ENCODE measurements around the gene KLF11. TPM values are rescaled to one million over a fixed set of nuclear protein-coding genes. Genes with fewer than 3 reads are reported as not detected.

The KLF11 gene
- total and polyA plus RNA-seq, 2 donors (not counting 3 experiments of a cell fraction or from before 2014, with no cell fraction given) = 10.5 to 11.3 TPM

DNA sequence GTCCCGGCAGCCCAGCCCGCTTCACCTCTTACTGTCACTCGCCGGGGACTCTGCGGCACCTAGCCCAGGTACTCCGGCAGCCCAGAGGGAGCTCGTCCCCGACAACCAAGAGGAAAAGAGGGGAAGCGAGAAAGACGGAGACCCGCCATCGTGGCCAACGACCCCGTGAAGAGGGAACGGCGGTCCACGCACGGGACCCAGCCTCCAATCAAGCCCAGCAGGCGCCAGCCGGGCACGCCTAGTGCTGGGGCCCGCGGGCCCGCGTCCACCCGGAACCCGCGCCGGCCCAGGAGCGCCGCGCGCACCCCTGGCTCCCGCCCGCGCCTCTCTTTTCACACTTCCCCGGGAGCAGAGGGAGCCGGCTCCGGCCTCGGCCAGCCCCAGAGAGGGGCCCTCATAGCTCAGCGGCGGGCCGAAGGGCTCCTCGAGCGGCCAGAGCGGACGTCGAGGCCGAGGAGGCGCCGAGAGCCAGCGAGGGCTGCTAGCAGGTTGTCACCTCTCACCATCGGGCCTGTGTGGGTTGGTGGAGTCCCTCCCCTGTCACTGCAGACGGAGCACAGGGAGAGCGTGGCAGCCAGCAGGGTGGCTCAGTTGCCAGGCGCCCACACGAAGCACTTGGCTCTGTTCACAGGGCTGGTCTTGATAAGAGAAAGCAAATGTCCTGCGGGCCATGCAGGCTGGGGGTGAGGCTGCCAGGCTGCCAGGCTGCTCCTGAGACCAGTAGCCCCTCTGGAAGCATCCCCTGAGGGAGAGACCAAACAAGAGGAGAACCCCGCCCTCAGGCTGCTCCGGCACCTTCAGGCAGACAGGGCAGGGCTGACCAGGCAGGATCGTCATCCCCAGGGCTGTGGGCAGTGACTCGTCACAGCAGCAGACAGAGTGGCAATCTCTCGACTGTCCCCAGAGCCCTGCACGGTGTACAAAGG is 36.9 kb upstream of the KLF11 start:
- dilution Hi-C loops (cut with MboI; ENCODE audit: extremely low pct_ligation_motif_present, low sequenced_read_pairs) = no loop called here
- Histone ChIP-seq H3K9me3 (replicated peaks; ENCODE audit: control insufficient read depth, insufficient read depth, low read length) (no peaks in the 10 kb centered on the region), H3K9ac (replicated peaks; ENCODE audit: extremely low read depth, insufficient read depth, low read length) (no peak overlapping the region), H3K4me3 (replicated peaks in 1 of 3; ENCODE audit: insufficient read depth in 1 of 3, low read depth in 1 of 3, low read length in 3 of 3) (no peak overlapping the region), H3K9me1 (replicated peaks; ENCODE audit: control insufficient read depth, extremely low read depth, insufficient read depth, low read length) (no peaks in the 10 kb centered on the region), H3K4me1 (ENCODE audit: control insufficient read depth, extremely low read depth, insufficient read depth, low read length) (no peaks in the 10 kb centered on the region), H3K27me3 (ENCODE audit: control insufficient read depth in 2 of 2, insufficient read depth in 2 of 2, low read length in 2 of 2) (no peaks in the 10 kb centered on the region), H3K4me2 (ENCODE audit: insufficient read depth, low read length) (no peak overlapping the region), H3K27ac (ENCODE audit: insufficient read depth, low read depth, low read length) (no peak overlapping the region), H3K36me3 (ENCODE audit: control insufficient read depth in 2 of 2, extremely low read depth in 1 of 2, insufficient read depth in 2 of 2, low read length in 2 of 2) (no peaks in the 10 kb centered on the region), H3K79me2 (ENCODE audit: control insufficient read depth, insufficient read depth, low read length) (no peaks in the 10 kb centered on the region), H4K20me1 (replicated peaks; ENCODE audit: control insufficient read depth, extremely low read depth, insufficient read depth, low read length) (no peaks in the 10 kb centered on the region), H2AFZ (ENCODE audit: low read depth, low read length) (peak overlapping the region; percentile 74)
- ChIA-PET POLR2A (no interaction called here), CTCF (interaction anchor here (1.0 to 5.7 kb wide), 3 partner anchors 22 to 90 kb away, joined by 3 to 53 read pairs (median 3); no protein-coding TSS in a partner anchor)
- FAIRE-seq = no peak
- no peak for DNase-seq (ENCODE audit: low read depth, low spot score)
- intact Hi-C loops (cut with micrococcal nuclease) = no loop called here
- TF ChIP-seq FOS (IDR thresholded peaks at IDR 0.05; ENCODE audit: borderline replicate concordance, insufficient read depth, low read length) (no peak), GATA2 (IDR thresholded peaks at IDR 0.05; ENCODE audit: insufficient read depth, insufficient read length, low read depth, low read length) (no peak), POLR2AphosphoS5 (IDR thresholded peaks at IDR 0.05; ENCODE audit: insufficient read depth, low read depth, low read length) (no peak), JUN (IDR thresholded peaks at IDR 0.05; ENCODE audit: borderline replicate concordance, insufficient read depth, insufficient read length, low read depth) (no peak), EZH2 (IDR thresholded peaks at IDR 0.05; ENCODE audit: borderline replicate concordance, low read depth, low read length, severe bottlenecking) (no peak), POLR2A (IDR thresholded peaks at IDR 0.05; ENCODE audit: low read depth, low read length) (no peak), MYC (IDR thresholded peaks at IDR 0.05; ENCODE audit: low read depth, low read length) (no peak)
- TF ChIP-seq, protein P1, sequence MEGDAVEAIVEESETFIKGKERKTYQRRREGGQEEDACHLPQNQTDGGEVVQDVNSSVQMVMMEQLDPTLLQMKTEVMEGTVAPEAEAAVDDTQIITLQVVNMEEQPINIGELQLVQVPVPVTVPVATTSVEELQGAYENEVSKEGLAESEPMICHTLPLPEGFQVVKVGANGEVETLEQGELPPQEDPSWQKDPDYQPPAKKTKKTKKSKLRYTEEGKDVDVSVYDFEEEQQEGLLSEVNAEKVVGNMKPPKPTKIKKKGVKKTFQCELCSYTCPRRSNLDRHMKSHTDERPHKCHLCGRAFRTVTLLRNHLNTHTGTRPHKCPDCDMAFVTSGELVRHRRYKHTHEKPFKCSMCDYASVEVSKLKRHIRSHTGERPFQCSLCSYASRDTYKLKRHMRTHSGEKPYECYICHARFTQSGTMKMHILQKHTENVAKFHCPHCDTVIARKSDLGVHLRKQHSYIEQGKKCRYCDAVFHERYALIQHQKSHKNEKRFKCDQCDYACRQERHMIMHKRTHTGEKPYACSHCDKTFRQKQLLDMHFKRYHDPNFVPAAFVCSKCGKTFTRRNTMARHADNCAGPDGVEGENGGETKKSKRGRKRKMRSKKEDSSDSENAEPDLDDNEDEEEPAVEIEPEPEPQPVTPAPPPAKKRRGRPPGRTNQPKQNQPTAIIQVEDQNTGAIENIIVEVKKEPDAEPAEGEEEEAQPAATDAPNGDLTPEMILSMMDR (IDR thresholded peaks at IDR 0.05; ENCODE audit: extremely low read depth in 1 of 2, insufficient read depth in 1 of 2, low read depth in 1 of 2, low read length in 2 of 2) = no peak
- TF ChIP-seq, protein P2, sequence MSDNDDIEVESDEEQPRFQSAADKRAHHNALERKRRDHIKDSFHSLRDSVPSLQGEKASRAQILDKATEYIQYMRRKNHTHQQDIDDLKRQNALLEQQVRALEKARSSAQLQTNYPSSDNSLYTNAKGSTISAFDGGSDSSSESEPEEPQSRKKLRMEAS (IDR thresholded peaks at IDR 0.05; ENCODE audit: insufficient read depth, insufficient read length) = no peak
- BruUV-seq (replicated peaks) = no TSS peak

All from endothelial cell of umbilical vein (primary cell).